H1 (cell line): Measurements from ENCODE around the gene GRIN3A. TPM values are rescaled to one million over a fixed set of nuclear protein-coding genes. Genes with fewer than 3 reads are reported as not detected.

ENCODE experiments used
- CTCF ChIA-PET: fragments of 300-600 bp; sonication (Branson Sonifier 250); formaldehyde crosslinking; loops from one replicate; lab custom pipeline; 2021; ENCODE audit not compliant: partially characterized antibody; lab: Charles Lee
- POLR2A ChIA-PET: fragments of 300-600 bp; sonication (Branson Sonifier 250); formaldehyde crosslinking; loops from one replicate; lab custom pipeline; 2021; ENCODE audit warnings: inconsistent platforms; ENCODE audit not compliant: partially characterized antibody; lab: Charles Lee
- DNase-seq, 2 experiments: peaks; one replicate each; pipeline versions ENCODE4 v3.0.0 to v3.0.0-alpha.2; 2010 to 2022; ENCODE audit warnings: low spot score in 2 of 2, low read depth in 1 of 2, mixed read lengths in 1 of 2
- FAIRE-seq: peaks from 2 replicates; lab custom pipeline; 2011; peaks lifted over from hg19 to GRCh38; lab: Jason Lieb, UNC
- H2AFZ ChIP-seq: 2 replicates; pipeline ENCODE4 v1.8.1; 2012; ENCODE audit warnings: low read length, inconsistent platforms
- H2AK5ac ChIP-seq: 2 replicates; pipeline ENCODE4 v1.6.1; 2013; ENCODE audit warnings: low read depth, low read length
- H2BK120ac ChIP-seq: replicated peaks from 2 replicates; pipeline ENCODE3; 2013; ENCODE audit warnings: low read depth, low read length, inconsistent platforms
- H2BK12ac ChIP-seq: 2 replicates; pipeline ENCODE4 v1.6.1; 2013; ENCODE audit warnings: low read depth, low read length
- H2BK15ac ChIP-seq: 2 replicates; pipeline ENCODE4 v1.6.1; 2013; ENCODE audit warnings: low read length
- H2BK20ac ChIP-seq: 2 replicates; pipeline ENCODE4 v1.6.1; 2013; ENCODE audit warnings: low read length
- H2BK5ac ChIP-seq: 2 replicates; pipeline ENCODE4 v1.6.1; 2013; ENCODE audit warnings: low read depth, low read length
- H3K14ac ChIP-seq: 2 replicates; pipeline ENCODE4 v1.6.1; 2013; ENCODE audit warnings: inconsistent platforms; ENCODE audit not compliant: insufficient read length
- H3K18ac ChIP-seq: 2 replicates; pipeline ENCODE4 v1.6.1; 2013; ENCODE audit warnings: low read length; ENCODE audit errors: extremely low read depth
- H3K23ac ChIP-seq: 2 replicates; pipeline ENCODE4 v1.6.1; 2013; ENCODE audit warnings: inconsistent platforms; ENCODE audit not compliant: insufficient read length
- H3K23me2 ChIP-seq: 2 replicates; pipeline ENCODE4 v1.6.1; 2013; ENCODE audit warnings: low read depth, low read length
- H3K27ac ChIP-seq: 2 replicates; pipeline ENCODE4 v1.6.1; 2011; ENCODE audit warnings: low read depth, low read length, inconsistent platforms
- H3K27me3 ChIP-seq, 4 experiments: replicated peaks in 1 of 4; 1 replicate in 1 of 4; 2 replicates in 3 of 4; pipeline versions ENCODE4 v1.6.1 to v1.8.1; 2011 to 2013; ENCODE audit warnings: low read length in 3 of 4, mild to moderate bottlenecking in 3 of 4, inconsistent platforms in 2 of 4, mixed read lengths in 2 of 4, moderate library complexity in 1 of 4; ENCODE audit not compliant: control insufficient read depth in 3 of 4, insufficient read depth in 3 of 4; ENCODE audit errors: extremely low read depth in 1 of 4
- H3K36me3 ChIP-seq, 4 experiments: 2 replicates each; pipeline versions ENCODE4 v1.6.1 to v1.8.1; 2011 to 2013; ENCODE audit warnings: mild to moderate bottlenecking in 4 of 4, low read length in 3 of 4, moderate library complexity in 2 of 4, control low read depth in 1 of 4, inconsistent platforms in 1 of 4; ENCODE audit not compliant: insufficient read depth in 4 of 4, control insufficient read depth in 2 of 4
- H3K4ac ChIP-seq: replicated peaks from 2 replicates; pipeline ENCODE3; 2013; ENCODE audit warnings: low read length, low read depth, mixed read lengths, inconsistent platforms; ENCODE audit not compliant: insufficient read length
- H3K4me1 ChIP-seq, 4 experiments: replicated peaks in 1 of 4; 1 replicate in 1 of 4; 2 replicates in 3 of 4; pipeline versions ENCODE4 v1.6.1 to v1.8.1; 2011 to 2013; ENCODE audit warnings: low read length in 3 of 4, inconsistent platforms in 2 of 4, mixed read lengths in 1 of 4; ENCODE audit not compliant: insufficient read depth in 4 of 4, control insufficient read depth in 3 of 4
- H3K4me2 ChIP-seq, 2 experiments: 2 replicates each; pipeline versions ENCODE4 v1.6.1 to v1.8.1; 2011 to 2013; ENCODE audit warnings: low read depth in 2 of 2, low read length in 2 of 2, control low read depth in 1 of 2, inconsistent platforms in 1 of 2, mild to moderate bottlenecking in 1 of 2; ENCODE audit not compliant: insufficient read depth in 1 of 2
- H3K4me3 ChIP-seq, 4 experiments: fragments of 200-600, 300-600 bp in 1 of 4; sonication (generic), shearing (Covaris generic), sonication (Bioruptor Twin) in 1 of 4; 2 replicates each; pipeline versions ENCODE4 v1.5.1 to v1.8.1; 2011 to 2016; ENCODE audit warnings: low read length in 4 of 4, low read depth in 3 of 4, control low read depth in 2 of 4, inconsistent platforms in 2 of 4, mild to moderate bottlenecking in 2 of 4, mixed read lengths in 1 of 4, moderate library complexity in 1 of 4; ENCODE audit not compliant: insufficient read depth in 2 of 4; ENCODE audit errors: extremely low read depth in 1 of 4
- H3K56ac ChIP-seq: replicated peaks from 2 replicates; pipeline ENCODE3; 2013; ENCODE audit warnings: low read depth, mild to moderate bottlenecking, mixed read lengths, low read length, inconsistent platforms; ENCODE audit not compliant: insufficient read length
- H3K79me1 ChIP-seq: 2 replicates; pipeline ENCODE4 v1.6.1; 2013; ENCODE audit warnings: low read depth, low read length, control low read depth
- H3K79me2 ChIP-seq, 2 experiments: 2 replicates each; pipeline versions ENCODE4 v1.6.1 to v1.8.1; 2012 to 2013; ENCODE audit warnings: low read length in 2 of 2, mild to moderate bottlenecking in 2 of 2, inconsistent platforms in 1 of 2; ENCODE audit not compliant: insufficient read depth in 2 of 2, control insufficient read depth in 1 of 2
- H3K9ac ChIP-seq, 4 experiments: replicated peaks in 1 of 4; 1 replicate in 1 of 4; 2 replicates in 3 of 4; pipeline versions ENCODE4 v1.6.1 to v1.8.1; 2011 to 2013; ENCODE audit warnings: low read depth in 3 of 4, low read length in 3 of 4, control low read depth in 2 of 4, mild to moderate bottlenecking in 2 of 4, moderate library complexity in 2 of 4, inconsistent platforms in 1 of 4; ENCODE audit errors: extremely low read depth in 1 of 4
- H3K9me3 ChIP-seq, 2 experiments: 2 replicates each; pipeline versions ENCODE4 v1.6.1 to v1.8.1; 2012 to 2013; ENCODE audit warnings: mild to moderate bottlenecking in 2 of 2, moderate library complexity in 2 of 2, control low read depth in 1 of 2, inconsistent platforms in 1 of 2, low read depth in 1 of 2, low read length in 1 of 2, mixed read lengths in 1 of 2; ENCODE audit not compliant: insufficient read depth in 2 of 2
- H4K20me1 ChIP-seq, 2 experiments: replicated peaks in 1 of 2; 2 replicates each; pipeline versions ENCODE3 to v1.8.1; 2011 to 2013; ENCODE audit warnings: inconsistent platforms in 2 of 2, low read length in 2 of 2, mild to moderate bottlenecking in 1 of 2; ENCODE audit not compliant: insufficient read depth in 2 of 2, control insufficient read depth in 1 of 2
- H4K5ac ChIP-seq: 2 replicates; pipeline ENCODE4 v1.6.1; 2013; ENCODE audit warnings: low read length, low read depth, mixed read lengths, inconsistent platforms; ENCODE audit not compliant: insufficient read length
- H4K8ac ChIP-seq: 2 replicates; pipeline ENCODE4 v1.8.0; 2013; ENCODE audit warnings: mild to moderate bottlenecking, moderate library complexity, low read length, inconsistent platforms; ENCODE audit not compliant: insufficient read depth; ENCODE audit errors: extremely low read depth
- H4K91ac ChIP-seq: replicated peaks from 2 replicates; pipeline ENCODE3; 2013; ENCODE audit warnings: low read length, mixed read lengths, inconsistent platforms; ENCODE audit not compliant: insufficient read length
- ATF3 ChIP-seq: IDR thresholded peaks from 2 replicates; pipeline ENCODE4 v1.6.1; 2011; ENCODE audit warnings: low read depth, mild to moderate bottlenecking, low read length; ENCODE audit not compliant: insufficient read depth
- BCL11A ChIP-seq, 2 experiments: IDR thresholded peaks; one replicate each; pipeline ENCODE4 v1.6.1; 2011; ENCODE audit warnings: low read depth in 2 of 2, low read length in 2 of 2, mild to moderate bottlenecking in 2 of 2
- BRCA1 ChIP-seq: IDR thresholded peaks from 2 replicates; pipeline ENCODE4 v1.6.1; 2012; ENCODE audit warnings: low read depth, low read length, improper control_type of control experiment
- CBX5 ChIP-seq: fragments of 300-800, 300-1000 bp; sonication (generic); IDR thresholded peaks from 2 replicates; pipeline ENCODE4 v1.7.1; 2016; ENCODE audit warnings: antibody characterized with exemption, low read length, low read depth
- CEBPB ChIP-seq: IDR thresholded peaks from 2 replicates; pipeline ENCODE4 v1.6.1; 2012; ENCODE audit warnings: low read depth, low read length
- CHD2 ChIP-seq: IDR thresholded peaks from 2 replicates; pipeline ENCODE4 v1.6.1; 2012; ENCODE audit warnings: low read length, improper control_type of control experiment
- CREB1 ChIP-seq: IDR thresholded peaks from 2 replicates; pipeline ENCODE4 v1.6.1; 2012; ENCODE audit warnings: inconsistent platforms
- E2F6 ChIP-seq: IDR thresholded peaks from 2 replicates; pipeline ENCODE4 v1.6.1; 2012; ENCODE audit warnings: inconsistent platforms
- KDM1A ChIP-seq: fragments of 200-600, 300-600 bp; sonication (generic); IDR thresholded peaks from 2 replicates; pipeline ENCODE4 v1.7.1; 2016; ENCODE audit warnings: mild to moderate bottlenecking, low read length, borderline replicate concordance
- RNF2 ChIP-seq: fragments of 200-900, 300-1000 bp; sonication (generic); IDR thresholded peaks from 2 replicates; pipeline ENCODE4 v1.7.1; 2016; ENCODE audit warnings: borderline replicate concordance, low read depth, mild to moderate bottlenecking, antibody characterized with exemption, low read length; ENCODE audit not compliant: poor library complexity, severe bottlenecking; ENCODE audit errors: missing control alignments
- SIRT6 ChIP-seq: IDR thresholded peaks from one replicate; pipeline ENCODE4 v1.7.1; 2012; ENCODE audit warnings: low read length, inconsistent platforms
- SP1 ChIP-seq: IDR thresholded peaks from 2 replicates; pipeline ENCODE4 v1.6.1; 2011; ENCODE audit warnings: low read depth, low read length
- SP2 ChIP-seq: IDR thresholded peaks from 2 replicates; pipeline ENCODE4 v1.6.1; 2012; ENCODE audit warnings: mild to moderate bottlenecking, low read length, inconsistent platforms
- YY1 ChIP-seq: IDR thresholded peaks from 2 replicates; pipeline ENCODE4 v1.6.1; 2011; ENCODE audit warnings: low read depth, mild to moderate bottlenecking, low read length
- WGBS, 2 experiments: shearing (Covaris generic) in 1 of 2; methylation state at CpG; one replicate each; pipeline versions ENCODE4 v1.1.6 to v1.1.7; 2013 to 2015; ENCODE audit warnings: low lambda C conversion rate in 2 of 2, mixed read lengths in 2 of 2, inconsistent platforms in 1 of 2, low coverage in 1 of 2, missing lambda C conversion rate in 1 of 2; ENCODE audit not compliant: insufficient replicate concordance in 2 of 2, insufficient coverage in 1 of 2, insufficient read length in 1 of 2; ENCODE audit errors: extremely low coverage in 1 of 2, missing lambda C conversion rate in 1 of 2; 5-methylcytosine and 5-hydroxymethylcytosine counted together
- polyA plus RNA-seq, 7 experiments: library from polyadenylated mRNA; depleted of rRNA in 3 of 7; stranded (reverse) in 5 of 7; unstranded in 2 of 7; fragments of >200 nt in 5 of 7; fragments of 200-250 nt in 2 of 7; gene quantifications; 1 replicate in 5 of 7; 2 replicates in 1 of 7; 4 replicates in 1 of 7; pipeline versions ENCODE4 v1.2.1 to v1.2.3, GENCODE V29; 2011 to 2013; ENCODE audit warnings: missing spikeins in 2 of 7, mixed read lengths in 2 of 7
- total RNA-seq: library from RNA; stranded (reverse); fragmentation: NEBNext Ultra II Directional; extraction: Animal tissue kit (Norgen Biotek cat#: 25700); gene quantifications from 2 replicates; pipeline ENCODE4 v1.2.1, GENCODE V29; 2021

GRIN3A gene
- total and polyA plus RNA-seq, 2 of the 8 experiments (the other 6 are each of a cell fraction or from before 2014, with no cell fraction given), result 0.04 TPM; not detected in 1

- Histone ChIP-seq H3K9me3 (no peaks in the 10 kb centered on the region), H3K23ac (no peak overlapping the region), H3K4ac (no peak overlapping the region), H2BK15ac (no peak overlapping the region), H3K56ac (no peak overlapping the region), H3K27me3 (no peaks in the 10 kb centered on the region), H2BK5ac (no peak overlapping the region), H4K8ac (no peak overlapping the region), H3K4me1 (no peaks in the 10 kb centered on the region), H2AFZ (no peak overlapping the region), H3K4me3 (no peak overlapping the region), H3K4me2 (no peak overlapping the region), H4K20me1 (peaks cover 0 to 4% of the 10 kb centered on the region in 2 experiments), H3K79me2 (0 out of 4 replicates have a peak, but pooled peaks cover 0 to 3% of the 10 kb centered on the region in 2 experiments), H3K18ac (no peak overlapping the region), H4K5ac (no peak overlapping the region), H2BK12ac (no peak overlapping the region), H2AK5ac (no peak overlapping the region), H3K9ac (no peak overlapping the region), H3K36me3 (peaks cover 4 to 58% (median 39%) of the 10 kb centered on the region in 4 experiments; a peak in 7 of 8 replicates), H3K14ac (no peak overlapping the region), H3K27ac (no peak overlapping the region), H2BK20ac (no peak overlapping the region), H3K79me1 (no peaks in the 10 kb centered on the region), H2BK120ac (no peak overlapping the region), H3K23me2 (no peaks in the 10 kb centered on the region), H4K91ac (no peak overlapping the region)
- WGBS, 2 experiments, result 82% methylated on average over 1 of the region's 1 CpG; no CpG with 5 or more reads in 1 of the 2 experiments
- ChIA-PET CTCF (interaction anchor here (1.7 kb wide), 1 partner anchor 103 kb away, joined by 7 read pairs; no protein-coding TSS in a partner anchor), POLR2A (interaction anchor here (1.3 kb wide), 1 partner anchor 18 kb away, joined by 3 read pairs; no protein-coding TSS in a partner anchor)
- TF ChIP-seq CBX5, result no peak
- TF ChIP-seq KDM1A, result no peak
- no peak for TF ChIP-seq RNF2
- no peak for TF ChIP-seq CHD2
- TF ChIP-seq BRCA1, result no peak
- TF ChIP-seq ATF3, result no peak
- no peak for TF ChIP-seq YY1
- no peak for TF ChIP-seq CEBPB
- TF ChIP-seq E2F6, result no peak
- no peak for TF ChIP-seq SP2
- no peak for TF ChIP-seq SP1
- no peak for TF ChIP-seq CREB1
- no peak for TF ChIP-seq SIRT6
- TF ChIP-seq BCL11A (IDR thresholded peaks at IDR 0.05; ENCODE audit: low read depth in 2 of 2, low read length in 2 of 2), result no peak
- FAIRE-seq (no peak), DNase-seq (no peak)
Measured at GRCh38 chr9:101561740-101562139, 176.7 kb downstream of the GRIN3A start.
